HUES48 (cell line): Measurements from ENCODE around the gene DHX32.

Experiments used
- H3K27ac ChIP-seq: one replicate; pipeline ENCODE4 v1.7.0; 2013; ENCODE audit warnings: low read depth, low read length, inconsistent platforms
- H3K27me3 ChIP-seq: 2 replicates; pipeline ENCODE4 v1.6.1; 2013; ENCODE audit warnings: mild to moderate bottlenecking, low read length; ENCODE audit not compliant: control insufficient read depth, insufficient read depth
- H3K36me3 ChIP-seq: 2 replicates; pipeline ENCODE4 v1.6.1; 2013; ENCODE audit warnings: low read length; ENCODE audit not compliant: control insufficient read depth, insufficient read depth
- H3K4me1 ChIP-seq: 2 replicates; pipeline ENCODE4 v1.6.1; 2013; ENCODE audit warnings: mild to moderate bottlenecking, low read length; ENCODE audit not compliant: control insufficient read depth, insufficient read depth
- H3K4me3 ChIP-seq: 2 replicates; pipeline ENCODE4 v1.5.1; 2013; ENCODE audit warnings: mild to moderate bottlenecking, low read depth, low read length
- H3K9ac ChIP-seq: 2 replicates; pipeline ENCODE4 v1.6.1; 2013; ENCODE audit warnings: mild to moderate bottlenecking, low read depth, low read length, moderate library complexity
- H3K9me3 ChIP-seq: 2 replicates; pipeline ENCODE4 v1.6.1; 2013; ENCODE audit warnings: low read length; ENCODE audit not compliant: control insufficient read depth, insufficient read depth

DHX32 gene

GRCh38 chr10:125802131-125802530 lies 79.0 kb downstream of the DHX32 start:
- H3K27me3 ChIP-seq: no peaks in the 10 kb centered on the region
- no peak overlapping the region for H3K4me3 ChIP-seq
- no peaks in the 10 kb centered on the region for H3K4me1 ChIP-seq
- peaks cover 58% of the 10 kb centered on the region for H3K36me3 ChIP-seq
- no peaks in the 10 kb centered on the region for H3K9me3 ChIP-seq
- no peak overlapping the region for H3K27ac ChIP-seq
- no peak overlapping the region for H3K9ac ChIP-seq

GRCh38 chr10:125801574-125801973 lies 79.5 kb downstream of the DHX32 start:
- H3K4me3 ChIP-seq: no peak overlapping the region
- peaks cover 55% of the 10 kb centered on the region for H3K36me3 ChIP-seq
- no peak overlapping the region for H3K27ac ChIP-seq
- H3K27me3 ChIP-seq: no peaks in the 10 kb centered on the region
- H3K9me3 ChIP-seq: no peaks in the 10 kb centered on the region
- no peaks in the 10 kb centered on the region for H3K4me1 ChIP-seq
- no peak overlapping the region for H3K9ac ChIP-seq

- Histone ChIP-seq H3K27ac (no peak overlapping the region), H3K9me3 (no peaks in the 10 kb centered on the region), H3K36me3 (peaks cover 53% of the 10 kb centered on the region), H3K9ac (no peak overlapping the region), H3K4me1 (no peaks in the 10 kb centered on the region), H3K27me3 (no peaks in the 10 kb centered on the region), H3K4me3 (no peak overlapping the region)
These were observed 81.5 kb downstream of the DHX32 start for GRCh38 chr10:125799451-125800182.

- Histone ChIP-seq H3K4me1 (no peaks in the 10 kb centered on the region), H3K27me3 (no peaks in the 10 kb centered on the region), H3K36me3 (peaks cover 62% of the 10 kb centered on the region), H3K9ac (no peak overlapping the region), H3K27ac (no peak overlapping the region), H3K4me3 (no peak overlapping the region), H3K9me3 (no peaks in the 10 kb centered on the region)
These were observed 83.0 kb downstream of the DHX32 start for GRCh38 chr10:125797994-125798662.

GRCh38 chr10:125797424-125797823 lies 83.7 kb downstream of the DHX32 start:
- H3K4me1 ChIP-seq: no peaks in the 10 kb centered on the region
- H3K36me3 ChIP-seq: peaks cover 59% of the 10 kb centered on the region
- H3K27me3 ChIP-seq: no peaks in the 10 kb centered on the region
- H3K27ac ChIP-seq: no peak overlapping the region
- H3K4me3 ChIP-seq: no peak overlapping the region
- no peak overlapping the region for H3K9ac ChIP-seq
- H3K9me3 ChIP-seq: no peaks in the 10 kb centered on the region

- Histone ChIP-seq H3K27ac (no peak overlapping the region), H3K4me3 (no peak overlapping the region), H3K36me3 (peaks cover 55% of the 10 kb centered on the region)
These were observed 85.4 kb downstream of the DHX32 start for GRCh38 chr10:125795637-125796190.

DNA sequence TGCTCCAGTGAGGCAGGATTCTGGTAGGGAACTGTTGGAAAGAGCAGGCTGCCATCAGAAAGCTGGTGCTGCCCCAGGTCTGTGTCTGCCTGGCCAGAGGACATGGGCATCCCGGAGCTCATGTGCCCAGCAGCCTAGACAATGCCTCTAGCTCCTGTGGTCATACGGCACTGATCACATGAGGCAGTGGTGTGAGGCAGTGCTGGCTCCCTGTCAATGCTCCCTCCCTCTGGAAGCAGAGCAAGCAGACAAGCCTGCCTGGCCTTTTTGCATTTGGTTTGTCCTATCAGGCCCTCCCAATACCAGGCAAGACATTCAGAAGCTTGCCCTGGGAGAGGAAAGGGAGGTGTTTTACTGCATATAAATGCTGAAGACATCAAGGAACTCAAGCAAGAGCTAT lies 86.0 kb downstream of the DHX32 start:
- Histone ChIP-seq H3K4me1 (no peaks in the 10 kb centered on the region), H3K9ac (no peak overlapping the region), H3K27me3 (no peaks in the 10 kb centered on the region), H3K9me3 (no peaks in the 10 kb centered on the region), H3K27ac (no peak overlapping the region), H3K4me3 (no peak overlapping the region), H3K36me3 (peaks cover 55% of the 10 kb centered on the region)

More at GRCh38 chr10:125795637-125796190, 85.4 kb downstream of the DHX32 start:
- H3K9me3 ChIP-seq: no peaks in the 10 kb centered on the region
- H3K4me1 ChIP-seq: no peaks in the 10 kb centered on the region
- H3K27me3 ChIP-seq: no peaks in the 10 kb centered on the region
- no peak overlapping the region for H3K9ac ChIP-seq

- Histone ChIP-seq H3K36me3 (peaks cover 62% of the 10 kb centered on the region), H3K27ac (no peak overlapping the region), H3K27me3 (no peaks in the 10 kb centered on the region), H3K9me3 (no peaks in the 10 kb centered on the region), H3K4me3 (no peak overlapping the region), H3K4me1 (no peaks in the 10 kb centered on the region), H3K9ac (no peak overlapping the region)
These were observed 88.5 kb downstream of the DHX32 start for GRCh38 chr10:125792342-125793300.

- Histone ChIP-seq H3K27ac (no peak overlapping the region), H3K4me3 (no peak overlapping the region)
These were observed 92.7 kb downstream of the DHX32 start for GRCh38 chr10:125788156-125789034.

More at GRCh38 chr10:125788156-125789034, 92.7 kb downstream of the DHX32 start:
- Histone ChIP-seq H3K9ac (no peak overlapping the region), H3K9me3 (no peaks in the 10 kb centered on the region), H3K4me1 (no peaks in the 10 kb centered on the region), H3K36me3 (peaks cover 26% of the 10 kb centered on the region), H3K27me3 (no peaks in the 10 kb centered on the region)
